ENCODE data around the gene CFAP74. TPM values are rescaled to one million over a fixed set of nuclear protein-coding genes. Genes with fewer than 3 reads are reported as not detected.

CFAP74 gene
- total and polyA plus RNA-seq, 2 of the 13 experiments (the other 11 are each of a cell fraction or from before 2014, with no cell fraction given), result 0.27 to 0.62 TPM

DNA sequence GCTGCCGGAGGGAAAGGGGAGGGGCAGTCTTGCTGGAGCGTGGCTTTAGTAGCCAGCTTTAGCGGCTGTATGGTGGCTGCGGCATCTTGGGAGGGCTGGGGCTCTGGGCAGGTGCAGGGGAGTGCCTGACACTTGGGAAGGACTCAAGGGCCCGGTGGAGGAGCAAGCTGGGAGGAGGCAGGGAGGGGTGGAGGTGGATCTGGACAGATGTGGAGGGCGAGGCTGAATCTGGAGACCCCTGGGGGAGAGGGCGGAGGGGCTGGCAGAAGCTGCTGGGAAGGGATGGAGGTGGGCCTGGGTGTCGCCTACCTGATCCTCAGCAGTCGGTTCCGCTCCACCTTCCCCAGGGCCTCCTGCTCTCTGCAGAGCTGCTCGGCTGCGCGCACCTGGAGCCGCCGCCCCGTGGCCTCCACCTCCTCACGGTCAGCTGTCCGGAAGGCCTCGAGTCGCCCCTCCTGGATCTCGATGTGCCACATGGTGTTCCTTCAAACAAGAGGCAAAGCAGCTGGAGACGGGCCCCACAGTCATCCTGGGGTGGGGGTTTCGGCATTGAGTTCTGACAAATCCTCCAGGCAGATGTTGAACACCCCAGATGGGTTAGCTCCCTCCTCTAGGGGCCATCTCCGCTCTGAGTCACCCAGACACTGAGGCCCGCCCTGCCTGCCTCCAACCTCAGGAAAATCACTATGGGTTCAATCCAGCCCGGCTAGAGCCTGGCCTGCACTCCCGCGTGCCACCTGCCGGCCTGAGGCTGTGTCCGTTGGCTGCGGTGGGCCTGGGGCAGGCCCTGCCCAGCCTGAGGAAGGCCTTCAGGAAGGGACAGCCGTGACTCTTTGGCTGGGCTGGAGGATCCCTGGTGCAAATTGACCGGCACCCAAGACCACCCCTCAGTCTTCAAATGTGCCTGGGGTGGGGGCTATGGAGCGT lies 29.6 kb downstream of the CFAP74 start (continued):
- no peak for TF ChIP-seq ZNF615 (CRISPR knock-in tag; IDR thresholded peaks at IDR 0.05; ENCODE audit: borderline replicate concordance)
- no peak for TF ChIP-seq SRF (IDR thresholded peaks at IDR 0.05; ENCODE audit: low read depth, low read length)
- TF ChIP-seq ZBTB7A (CRISPR knock-in tag; IDR thresholded peaks at IDR 0.05), result no peak
- TF ChIP-seq REL (CRISPR knock-in tag; conservative IDR thresholded peaks at IDR 0.05), result no peak
- TF ChIP-seq ZFP82 (CRISPR knock-in tag; IDR thresholded peaks at IDR 0.05; ENCODE audit: borderline replicate concordance), result no peak
- TF ChIP-seq NFE2 (CRISPR knock-in tag; IDR thresholded peaks at IDR 0.05), result no peak
- no peak for TF ChIP-seq MXD4 (CRISPR knock-in tag; IDR thresholded peaks at IDR 0.05)
- TF ChIP-seq HNRNPL (IDR thresholded peaks at IDR 0.05; ENCODE audit: low read depth, low read length), result peak; percentile 56; the same call in 1 of the 2 replicates

DNA sequence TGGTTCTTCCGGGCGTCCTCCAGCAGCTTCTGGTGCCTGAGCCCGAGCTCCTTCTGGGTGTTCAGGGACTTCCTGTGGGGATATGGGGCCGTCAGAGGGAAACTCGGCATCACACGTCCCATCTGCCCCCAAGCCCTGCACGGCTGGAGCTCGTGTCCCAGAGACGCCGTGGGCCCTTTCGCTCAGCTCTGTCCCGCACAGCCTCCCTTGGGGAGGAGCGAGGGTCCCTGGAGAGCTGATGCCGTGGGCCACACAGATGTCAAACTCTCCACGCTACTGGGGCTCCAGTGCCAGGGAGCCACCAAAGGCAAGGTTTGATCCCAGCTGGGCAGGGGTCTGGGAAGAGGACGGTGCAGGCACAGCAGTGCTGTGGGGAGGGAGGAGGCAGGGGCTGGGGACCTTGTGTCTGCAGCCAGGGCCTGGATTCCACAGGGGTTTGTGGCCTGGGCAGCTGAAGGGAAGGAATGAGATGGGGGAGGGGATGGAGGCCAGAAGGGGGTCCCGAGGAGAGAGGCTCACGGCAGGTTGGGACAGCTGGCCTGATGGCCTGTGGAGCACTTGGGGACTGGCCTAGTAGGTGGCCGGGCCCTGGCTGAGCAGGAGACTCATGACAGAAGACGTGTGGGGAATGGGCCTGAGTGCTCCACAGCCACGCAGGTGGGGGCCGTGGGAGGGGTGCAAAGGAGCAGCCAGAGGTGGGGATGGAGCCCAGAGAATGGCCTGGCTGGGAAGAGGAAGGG lies 30.4 kb downstream of the CFAP74 start:
- ChIA-PET POLR2A (no interaction called here), CTCF (ENCODE audit: low intra/inter-chr PET ratio, low total read pairs) (interaction anchor here (1.5 kb wide), 1 partner anchor 13 kb away, joined by 6 read pairs; no protein-coding TSS in a partner anchor)
- H3K36me3 ChIP-seq (replicated peaks in 1 of 2; ENCODE audit: control insufficient read depth in 1 of 2, insufficient read depth in 2 of 2, low read length in 2 of 2), result no peaks in the 10 kb centered on the region
- H3K9ac ChIP-seq (ENCODE audit: insufficient read depth, low read depth, low read length), result no peak overlapping the region
- H3K4me2 ChIP-seq (ENCODE audit: low read depth, low read length), result no peak overlapping the region
- peaks cover 17 to 58% of the 10 kb centered on the region in 2 experiments; a peak in 4 of 5 replicates for H3K27me3 ChIP-seq (ENCODE audit: control insufficient read depth in 1 of 2, insufficient read depth in 2 of 2, low read length in 2 of 2)
- 36% methylated on average over 17 of the region's 22 CpGs for WGBS (ENCODE audit: low lambda C conversion rate)
- in situ Hi-C loops (cut with HindIII; ENCODE audit: extremely low pct_ligation_motif_present, low pct_unique_long_range_greater_than_20kb) (no loop called here), intact Hi-C loops (cut with micrococcal nuclease; ENCODE audit: unreplicated experiment) (no loop called here)
- no peak for FAIRE-seq
- H3K4me1 ChIP-seq (ENCODE audit: insufficient read depth, low read length), result no peaks in the 10 kb centered on the region
- no peak overlapping the region for H3K4me3 ChIP-seq (replicated peaks in 1 of 3; ENCODE audit: insufficient read depth in 1 of 3, low read depth in 2 of 3, low read length in 3 of 3)
- no peaks in the 10 kb centered on the region for H3K9me3 ChIP-seq (ENCODE audit: low read length)
- no peak overlapping the region for H2AFZ ChIP-seq (ENCODE audit: low read length)
- ATAC-seq, result no peak
- H3K79me2 ChIP-seq (ENCODE audit: insufficient read depth, low read length), result no peaks in the 10 kb centered on the region
- DNase-seq (ENCODE audit: low spot score), result no peak
- BruUV-seq (replicated peaks), result no TSS peak
- H4K20me1 ChIP-seq (ENCODE audit: insufficient read depth, low read length), result no peaks in the 10 kb centered on the region
- H3K27ac ChIP-seq (ENCODE audit: extremely low read length, insufficient read depth, low read length), result no peak overlapping the region
- no peak for TF ChIP-seq CHD4 (IDR thresholded peaks at IDR 0.05; ENCODE audit: borderline replicate concordance, low read length)
- TF ChIP-seq CC2D1A (CRISPR knock-in tag; IDR thresholded peaks at IDR 0.05), result no peak

All from HepG2 (cell line).